Measurements from ENCODE around the gene NPAS3. TPM values are rescaled to one million over a fixed set of nuclear protein-coding genes. Genes with fewer than 3 reads are reported as not detected.

NPAS3 gene
- total RNA-seq, 1 experiment from 2014 or later: 0.36 TPM

DNA sequence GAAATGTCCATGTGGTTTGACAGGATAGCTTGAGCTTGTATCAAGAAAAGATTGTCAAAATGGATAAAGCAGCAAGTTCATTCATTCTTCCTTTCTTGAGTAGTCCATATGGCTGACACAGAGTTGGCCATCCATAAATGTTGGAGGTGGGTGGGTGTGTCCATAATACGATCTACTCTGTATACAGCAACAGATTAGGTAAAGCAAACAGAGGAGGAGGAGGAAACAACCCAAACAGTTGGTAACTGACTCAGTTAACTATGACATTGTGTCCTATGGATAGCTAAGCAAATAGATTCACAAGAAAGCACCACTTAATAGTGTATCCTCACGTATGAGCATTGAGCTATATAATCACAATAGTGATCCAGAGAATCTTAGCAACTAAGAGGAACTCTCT, 868.2 kb downstream of the NPAS3 start:
- ATAC-seq (no peak), DNase-seq (no peak)
- no peak overlapping the region for H3K4me3 ChIP-seq (ENCODE audit: low read length)
- no peaks in the 10 kb centered on the region for H3K4me1 ChIP-seq (ENCODE audit: insufficient read depth, low read length)
- TF ChIP-seq CTCF (conservative IDR thresholded peaks at IDR 0.05; ENCODE audit: low read depth, low read length): no peak
- no peak for TF ChIP-seq EZH2phosphoT487 (IDR thresholded peaks at IDR 0.05; ENCODE audit: borderline replicate concordance, low read length)
- no peak for TF ChIP-seq EZH2 (IDR thresholded peaks at IDR 0.05; ENCODE audit: low read length, unreplicated experiment)
- H3K9ac ChIP-seq (ENCODE audit: low read length): no peak overlapping the region
- BruUV-seq (replicated peaks): no TSS peak
- H3K36me3 ChIP-seq (ENCODE audit: low read depth, low read length): no peaks in the 10 kb centered on the region
- H3K79me2 ChIP-seq (ENCODE audit: low read length): no peaks in the 10 kb centered on the region
- no peaks in the 10 kb centered on the region for H3K9me2 ChIP-seq (replicated peaks; ENCODE audit: low read length)
- no peak overlapping the region for H2AFZ ChIP-seq (ENCODE audit: low read length)
- no peaks in the 10 kb centered on the region for H4K20me1 ChIP-seq (ENCODE audit: low read length)
- no peak overlapping the region for H3K4me2 ChIP-seq (ENCODE audit: low read length)
- no peak overlapping the region for H3K27ac ChIP-seq (ENCODE audit: low read length)
- ChIA-PET CTCF (no interaction called here), POLR2A (ENCODE audit: unreplicated experiment) (no interaction called here)
- H3K9me3 ChIP-seq (ENCODE audit: low read length): no peaks in the 10 kb centered on the region
- no peaks in the 10 kb centered on the region for H3F3A ChIP-seq (ENCODE audit: low read length, unreplicated experiment)
- intact Hi-C loops (cut with micrococcal nuclease): no loop called here
- H3K27me3 ChIP-seq (ENCODE audit: low read length): 0 out of 2 replicates have a peak, but pooled peaks cover 3% of the 10 kb centered on the region

- H3K27ac ChIP-seq (ENCODE audit: low read length): no peak overlapping the region
- POLR2A ChIA-PET (ENCODE audit: unreplicated experiment): no interaction called here
- H3K9me3 ChIP-seq (ENCODE audit: low read length): no peaks in the 10 kb centered on the region
- no peaks in the 10 kb centered on the region for H3K4me1 ChIP-seq (ENCODE audit: insufficient read depth, low read length)
- CTCF ChIA-PET: no interaction called here
- no peaks in the 10 kb centered on the region for H3K79me2 ChIP-seq (ENCODE audit: low read length)
- DNase-seq (no peak), ATAC-seq (no peak)
- H2AFZ ChIP-seq (ENCODE audit: low read length): no peak overlapping the region
- no peaks in the 10 kb centered on the region for H3K36me3 ChIP-seq (ENCODE audit: low read depth, low read length)
- intact Hi-C loops (cut with micrococcal nuclease): no loop called here
- H3K9ac ChIP-seq (ENCODE audit: low read length): no peak overlapping the region
- no peaks in the 10 kb centered on the region for H4K20me1 ChIP-seq (ENCODE audit: low read length)
- no TSS peak for BruUV-seq (replicated peaks)
- no peak overlapping the region for H3K4me2 ChIP-seq (ENCODE audit: low read length)
- H3K4me3 ChIP-seq (ENCODE audit: low read length): no peak overlapping the region
- H3F3A ChIP-seq (ENCODE audit: low read length, unreplicated experiment): no peaks in the 10 kb centered on the region
- H3K9me2 ChIP-seq (replicated peaks; ENCODE audit: low read length): no peaks in the 10 kb centered on the region
- peaks cover 7% of the 10 kb centered on the region; the same call in 1 of the 2 replicates for H3K27me3 ChIP-seq (ENCODE audit: low read length)
- TF ChIP-seq EZH2 (IDR thresholded peaks at IDR 0.05; ENCODE audit: low read length, unreplicated experiment) (no peak), EZH2phosphoT487 (IDR thresholded peaks at IDR 0.05; ENCODE audit: borderline replicate concordance, low read length) (no peak), CTCF (conservative IDR thresholded peaks at IDR 0.05; ENCODE audit: low read depth, low read length) (no peak)
These were observed 869.5 kb downstream of the NPAS3 start for GRCh38 chr14:33808187-33808586.

GRCh38 chr14:33809396-33809981, 870.8 kb downstream of the NPAS3 start:
- no peak overlapping the region for H2AFZ ChIP-seq (ENCODE audit: low read length)
- BruUV-seq (replicated peaks): no TSS peak
- TF ChIP-seq EZH2phosphoT487 (IDR thresholded peaks at IDR 0.05; ENCODE audit: borderline replicate concordance, low read length): no peak
- no peak for TF ChIP-seq CTCF (conservative IDR thresholded peaks at IDR 0.05; ENCODE audit: low read depth, low read length)
- no peak for TF ChIP-seq EZH2 (IDR thresholded peaks at IDR 0.05; ENCODE audit: low read length, unreplicated experiment)
- no peaks in the 10 kb centered on the region for H3K36me3 ChIP-seq (ENCODE audit: low read depth, low read length)
- DNase-seq (no peak), ATAC-seq (no peak)
- CTCF ChIA-PET: no interaction called here
- POLR2A ChIA-PET (ENCODE audit: unreplicated experiment): no interaction called here
- peaks cover 7% of the 10 kb centered on the region; the same call in 1 of the 2 replicates for H3K27me3 ChIP-seq (ENCODE audit: low read length)
- no peaks in the 10 kb centered on the region for H3K79me2 ChIP-seq (ENCODE audit: low read length)
- no peaks in the 10 kb centered on the region for H3K9me3 ChIP-seq (ENCODE audit: low read length)
- H3K4me1 ChIP-seq (ENCODE audit: insufficient read depth, low read length): no peaks in the 10 kb centered on the region
- intact Hi-C loops (cut with micrococcal nuclease): no loop called here
- no peak overlapping the region for H3K27ac ChIP-seq (ENCODE audit: low read length)
- H4K20me1 ChIP-seq (ENCODE audit: low read length): no peaks in the 10 kb centered on the region
- no peak overlapping the region for H3K4me2 ChIP-seq (ENCODE audit: low read length)
- H3F3A ChIP-seq (ENCODE audit: low read length, unreplicated experiment): no peaks in the 10 kb centered on the region
- no peak overlapping the region for H3K9ac ChIP-seq (ENCODE audit: low read length)
- H3K4me3 ChIP-seq (ENCODE audit: low read length): no peak overlapping the region
- H3K9me2 ChIP-seq (replicated peaks; ENCODE audit: low read length): no peaks in the 10 kb centered on the region

Measured in PC-3 (cell line).